ENCODE data around the gene VAC14.
"Not testable (repeated sequence)": the region's sequence is repeated elsewhere in the genome, so short reads cannot be mapped to it uniquely, and the experiment has no call there.

Gene VAC14

DNA sequence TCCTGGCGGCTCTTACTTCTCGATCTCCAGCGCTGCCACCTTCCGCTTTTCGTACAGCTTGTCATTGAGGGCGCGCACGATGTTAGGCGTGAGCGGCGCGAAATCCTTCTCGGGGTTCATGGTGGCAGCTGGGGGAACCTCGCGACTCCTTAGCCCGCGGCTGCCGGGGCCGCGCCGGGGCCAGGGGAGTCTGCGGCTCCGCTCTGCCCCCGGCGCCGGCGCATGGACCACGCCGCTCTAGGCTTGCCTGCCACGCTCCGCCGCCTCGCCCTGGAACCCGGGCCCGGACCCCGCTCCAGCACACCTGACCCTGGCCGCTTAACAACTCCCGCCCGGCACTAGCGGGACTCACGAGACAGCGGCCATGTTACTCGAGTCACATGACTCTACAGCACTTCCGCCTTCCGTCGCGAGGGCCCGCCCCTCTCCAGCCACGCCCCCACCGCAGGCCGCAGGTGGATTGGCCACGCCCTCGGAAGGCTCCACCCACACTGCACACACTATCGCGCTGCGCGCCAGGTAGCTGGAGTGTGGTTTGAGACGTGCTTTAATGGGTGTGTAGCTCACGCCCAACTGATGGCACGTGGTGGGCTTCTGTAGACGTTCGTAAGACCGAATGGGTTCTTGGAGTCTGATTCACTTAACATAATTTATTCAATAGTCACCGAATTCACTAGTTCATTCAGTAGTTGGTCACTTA, at the start of gene VAC14:
VAC14 (minus strand) TSS at position 378 of the 700 bp plus-strand sequence; CDS start at position 120, 258 bp downstream.
- no peaks in the 10 kb centered on the region for H3K9me3 ChIP-seq (ENCODE audit: control insufficient read depth, insufficient read depth, low read length)
- peak within 1 kb of the TSS; percentile 74 for H3K27ac ChIP-seq (ENCODE audit: low read depth, low read length)
- H3K27me3 ChIP-seq (ENCODE audit: control insufficient read depth, insufficient read depth, low read length) = peaks cover 8% of the 10 kb centered on the region

DNA sequence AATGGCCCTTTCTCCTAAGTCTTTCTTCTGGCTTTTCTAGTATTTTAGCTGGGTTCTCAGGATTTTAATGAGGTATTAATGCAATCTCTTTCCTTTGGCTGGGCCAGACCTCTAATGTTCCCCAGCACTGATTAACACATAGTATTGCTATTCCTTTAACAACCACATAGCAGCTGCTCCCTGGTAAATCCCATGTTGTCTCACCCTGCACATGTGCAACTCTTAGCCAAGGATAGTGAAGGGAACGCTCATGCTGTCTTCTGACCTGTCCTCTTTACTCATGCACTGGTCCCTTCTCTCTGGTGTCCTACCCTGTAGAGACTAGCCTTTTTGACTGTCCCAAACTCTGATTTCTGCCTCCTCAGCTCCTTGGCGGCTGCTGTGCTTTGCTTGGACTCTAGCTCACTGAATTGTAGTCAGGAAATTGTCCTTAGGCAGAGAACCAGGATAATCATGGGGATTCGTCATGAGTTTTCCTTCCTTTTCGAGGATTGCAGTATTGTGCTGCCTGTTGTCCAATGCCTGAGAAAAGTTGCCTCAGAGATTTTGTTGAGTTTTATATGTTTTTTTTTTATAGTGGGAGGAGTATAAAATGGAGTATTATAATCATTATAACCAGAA, 22.6 kb upstream of the VAC14 start:
- H3K9me3 ChIP-seq (ENCODE audit: control insufficient read depth, insufficient read depth, low read length); H3K27ac ChIP-seq (ENCODE audit: low read depth, low read length); H3K36me3 ChIP-seq (ENCODE audit: control insufficient read depth, insufficient read depth, low read length); H3K9ac ChIP-seq (ENCODE audit: low read depth, low read length); H3K4me3 ChIP-seq (ENCODE audit: low read depth, low read length); H3K27me3 ChIP-seq (ENCODE audit: control insufficient read depth, insufficient read depth, low read length); H3K4me1 ChIP-seq (ENCODE audit: control insufficient read depth, insufficient read depth, low read length): not testable (repeated sequence)

More for the DNA sequence above, at the start of gene VAC14:
- Histone ChIP-seq H3K4me3 (ENCODE audit: low read depth, low read length) (peak within 1 kb of the TSS; percentile 95), H3K4me1 (ENCODE audit: control insufficient read depth, insufficient read depth, low read length) (peaks cover 12% of the 10 kb centered on the region), H3K9ac (ENCODE audit: low read depth, low read length) (peak within 1 kb of the TSS; percentile 89), H3K36me3 (ENCODE audit: control insufficient read depth, insufficient read depth, low read length) (peaks cover 16% of the 10 kb centered on the region)

DNA sequence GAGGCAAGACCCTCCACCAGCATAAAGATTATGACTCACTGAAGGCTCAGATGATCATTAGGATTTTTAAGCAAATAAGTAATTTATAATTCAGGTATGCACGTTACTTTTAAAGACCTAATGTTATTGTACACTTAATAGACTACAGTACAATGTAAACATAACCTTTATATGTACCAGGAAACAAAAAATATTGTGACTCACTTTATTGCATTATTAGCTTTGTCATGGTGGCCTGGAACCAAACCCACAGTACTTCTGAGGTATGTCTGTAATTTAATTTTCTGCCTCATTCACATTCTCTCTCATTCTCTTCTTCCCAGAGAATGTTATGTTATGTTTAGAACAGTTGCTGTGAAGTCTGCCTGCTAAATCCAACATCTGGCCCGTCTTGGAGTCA, 21.8 kb upstream of the VAC14 start:
- H3K4me1 ChIP-seq (ENCODE audit: control insufficient read depth, insufficient read depth, low read length); H3K9me3 ChIP-seq (ENCODE audit: control insufficient read depth, insufficient read depth, low read length); H3K36me3 ChIP-seq (ENCODE audit: control insufficient read depth, insufficient read depth, low read length): not testable (repeated sequence)

GRCh38 chr16:70818088-70818487, 17.1 kb upstream of the VAC14 start:
- not testable (repeated sequence) for H3K27me3 ChIP-seq (ENCODE audit: control insufficient read depth, insufficient read depth, low read length); H3K4me3 ChIP-seq (ENCODE audit: low read depth, low read length); H3K9ac ChIP-seq (ENCODE audit: low read depth, low read length); H3K4me1 ChIP-seq (ENCODE audit: control insufficient read depth, insufficient read depth, low read length); H3K9me3 ChIP-seq (ENCODE audit: control insufficient read depth, insufficient read depth, low read length); H3K27ac ChIP-seq (ENCODE audit: low read depth, low read length); H3K36me3 ChIP-seq (ENCODE audit: control insufficient read depth, insufficient read depth, low read length)

More for the DNA sequence above, 21.8 kb upstream of the VAC14 start:
- H3K27ac ChIP-seq (ENCODE audit: low read depth, low read length); H3K27me3 ChIP-seq (ENCODE audit: control insufficient read depth, insufficient read depth, low read length); H3K9ac ChIP-seq (ENCODE audit: low read depth, low read length); H3K4me3 ChIP-seq (ENCODE audit: low read depth, low read length): not testable (repeated sequence)

GRCh38 chr16:70809392-70810060, 8.6 kb upstream of the VAC14 start:
- Histone ChIP-seq H3K4me1 (ENCODE audit: control insufficient read depth, insufficient read depth, low read length) (no peaks in the 10 kb centered on the region), H3K9me3 (ENCODE audit: control insufficient read depth, insufficient read depth, low read length) (no peaks in the 10 kb centered on the region), H3K9ac (ENCODE audit: low read depth, low read length) (no peak overlapping the region), H3K27me3 (ENCODE audit: control insufficient read depth, insufficient read depth, low read length) (peaks cover 9% of the 10 kb centered on the region), H3K27ac (ENCODE audit: low read depth, low read length) (no peak overlapping the region), H3K4me3 (ENCODE audit: low read depth, low read length) (no peak overlapping the region), H3K36me3 (ENCODE audit: control insufficient read depth, insufficient read depth, low read length) (no peaks in the 10 kb centered on the region)

DNA sequence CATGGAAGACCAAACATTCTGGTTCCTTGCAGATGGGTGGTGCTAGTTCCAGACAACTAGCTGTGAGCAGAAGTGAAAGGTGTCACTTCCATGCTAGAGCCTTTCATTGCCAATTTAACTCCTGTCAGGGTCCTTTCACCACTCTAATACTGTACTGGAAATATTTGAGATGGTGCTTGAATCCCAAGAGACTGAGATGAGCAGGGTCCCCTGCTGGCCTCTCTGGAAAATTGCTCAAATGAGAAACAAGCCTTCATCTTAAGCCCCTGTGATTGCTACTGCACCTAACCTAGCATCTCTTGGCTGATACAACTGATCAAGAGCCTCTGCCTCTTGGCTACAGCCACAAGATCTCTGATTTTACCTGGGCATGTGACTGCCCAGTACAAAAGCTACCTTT, 7.4 kb upstream of the VAC14 start:
- Histone ChIP-seq H3K27ac (ENCODE audit: low read depth, low read length) (no peak overlapping the region), H3K9ac (ENCODE audit: low read depth, low read length) (no peak overlapping the region), H3K9me3 (ENCODE audit: control insufficient read depth, insufficient read depth, low read length) (no peaks in the 10 kb centered on the region), H3K4me3 (ENCODE audit: low read depth, low read length) (no peak overlapping the region), H3K27me3 (ENCODE audit: control insufficient read depth, insufficient read depth, low read length) (peaks cover 9% of the 10 kb centered on the region), H3K4me1 (ENCODE audit: control insufficient read depth, insufficient read depth, low read length) (no peaks in the 10 kb centered on the region), H3K36me3 (ENCODE audit: control insufficient read depth, insufficient read depth, low read length) (no peaks in the 10 kb centered on the region)

GRCh38 chr16:70805787-70806186, 4.8 kb upstream of the VAC14 start:
- Histone ChIP-seq H3K36me3 (ENCODE audit: control insufficient read depth, insufficient read depth, low read length) (no peaks in the 10 kb centered on the region), H3K27me3 (ENCODE audit: control insufficient read depth, insufficient read depth, low read length) (peaks cover 17% of the 10 kb centered on the region), H3K9ac (ENCODE audit: low read depth, low read length) (no peak overlapping the region), H3K4me1 (ENCODE audit: control insufficient read depth, insufficient read depth, low read length) (peaks cover 5% of the 10 kb centered on the region), H3K27ac (ENCODE audit: low read depth, low read length) (no peak overlapping the region), H3K4me3 (ENCODE audit: low read depth, low read length) (no peak overlapping the region), H3K9me3 (ENCODE audit: control insufficient read depth, insufficient read depth, low read length) (no peaks in the 10 kb centered on the region)

- Histone ChIP-seq H3K27ac (ENCODE audit: low read depth, low read length) (no peak overlapping the region), H3K27me3 (ENCODE audit: control insufficient read depth, insufficient read depth, low read length) (peaks cover 17% of the 10 kb centered on the region), H3K36me3 (ENCODE audit: control insufficient read depth, insufficient read depth, low read length) (no peaks in the 10 kb centered on the region), H3K4me1 (ENCODE audit: control insufficient read depth, insufficient read depth, low read length) (peaks cover 5% of the 10 kb centered on the region), H3K9me3 (ENCODE audit: control insufficient read depth, insufficient read depth, low read length) (no peaks in the 10 kb centered on the region), H3K9ac (ENCODE audit: low read depth, low read length) (no peak overlapping the region), H3K4me3 (ENCODE audit: low read depth, low read length) (no peak overlapping the region)
These were observed 4.4 kb upstream of the VAC14 start for GRCh38 chr16:70805380-70805779.

DNA sequence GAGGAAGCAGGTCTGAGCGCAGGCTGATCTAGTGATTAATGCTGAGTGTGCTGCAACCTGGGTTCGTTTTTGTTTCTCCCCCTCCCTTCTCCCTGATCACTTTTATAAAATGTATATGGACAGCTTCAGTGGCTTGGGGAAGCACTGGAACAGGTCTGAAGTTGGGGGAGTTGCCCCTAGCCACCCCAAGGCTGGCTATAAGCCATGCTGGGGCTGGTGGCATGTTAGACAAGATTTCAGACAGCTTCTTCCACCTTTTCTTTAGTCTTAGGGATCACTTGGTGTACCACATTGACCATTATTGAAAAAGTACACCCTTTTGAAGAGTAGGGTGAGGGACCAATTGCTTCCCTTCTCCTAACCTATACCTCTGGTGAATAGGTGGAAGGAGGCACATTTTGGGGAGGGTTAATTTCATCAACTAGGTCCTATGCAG, 3.8 kb upstream of the VAC14 start:
- Histone ChIP-seq H3K27me3 (ENCODE audit: control insufficient read depth, insufficient read depth, low read length) (peaks cover 17% of the 10 kb centered on the region), H3K9me3 (ENCODE audit: control insufficient read depth, insufficient read depth, low read length) (no peaks in the 10 kb centered on the region), H3K36me3 (ENCODE audit: control insufficient read depth, insufficient read depth, low read length) (no peaks in the 10 kb centered on the region), H3K4me1 (ENCODE audit: control insufficient read depth, insufficient read depth, low read length) (peaks cover 8% of the 10 kb centered on the region), H3K27ac (ENCODE audit: low read depth, low read length) (no peak overlapping the region), H3K9ac (ENCODE audit: low read depth, low read length) (no peak overlapping the region), H3K4me3 (ENCODE audit: low read depth, low read length) (no peak overlapping the region)

DNA sequence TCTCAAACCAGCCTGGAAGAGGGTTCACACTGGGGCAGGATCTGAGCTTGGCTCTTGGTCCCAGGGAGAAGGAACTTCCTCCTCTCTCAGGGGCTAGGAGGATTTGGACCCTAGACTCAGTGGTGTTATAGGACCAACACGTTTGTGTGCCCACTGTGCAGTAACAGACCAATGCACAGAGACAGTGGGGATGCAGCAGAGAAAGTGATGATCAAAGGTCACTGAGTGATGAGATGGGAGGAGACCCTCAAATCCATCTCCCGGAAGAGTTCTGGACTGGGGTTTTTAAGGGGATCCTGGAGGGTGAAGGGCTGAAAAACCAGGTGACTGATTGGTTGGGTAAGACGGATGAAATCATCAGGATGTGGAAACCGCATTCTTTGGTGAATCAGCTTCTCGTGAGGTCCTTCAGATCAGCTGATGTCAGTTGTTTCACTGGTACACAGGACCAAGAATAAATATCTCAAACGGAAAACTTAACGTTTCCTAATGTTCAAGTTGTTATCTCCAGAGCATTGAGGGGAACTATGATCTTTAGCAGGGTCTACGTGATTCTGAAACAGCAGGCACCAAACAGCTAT, 3.3 kb upstream of the VAC14 start:
- H3K9ac ChIP-seq (ENCODE audit: low read depth, low read length) = no peak overlapping the region
- no peak overlapping the region for H3K4me3 ChIP-seq (ENCODE audit: low read depth, low read length)
- H3K27ac ChIP-seq (ENCODE audit: low read depth, low read length) = no peak overlapping the region

DNA sequence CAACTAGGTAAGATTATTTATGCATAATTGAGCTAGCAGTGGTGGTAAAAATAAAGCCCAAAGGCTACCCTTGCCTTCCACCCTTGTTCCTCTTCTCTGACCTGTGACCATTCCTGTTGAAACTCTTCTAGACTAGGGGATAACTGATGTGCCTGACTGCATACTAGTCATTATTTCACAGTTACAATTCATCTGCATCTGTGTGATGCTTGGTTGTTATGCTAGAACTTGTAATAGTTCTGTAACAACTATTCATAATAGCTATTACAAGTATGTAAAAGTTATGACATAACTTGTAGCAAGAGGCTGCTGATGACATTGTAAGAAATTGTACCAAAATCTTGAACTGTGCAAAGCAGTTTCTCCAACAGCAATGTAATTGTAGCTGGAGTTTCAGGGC, 2.4 kb upstream of the VAC14 start:
- Histone ChIP-seq H3K4me1 (ENCODE audit: control insufficient read depth, insufficient read depth, low read length) (peaks cover 12% of the 10 kb centered on the region), H3K9me3 (ENCODE audit: control insufficient read depth, insufficient read depth, low read length) (no peaks in the 10 kb centered on the region), H3K4me3 (ENCODE audit: low read depth, low read length) (no peak overlapping the region), H3K36me3 (ENCODE audit: control insufficient read depth, insufficient read depth, low read length) (peaks cover 8% of the 10 kb centered on the region), H3K27me3 (ENCODE audit: control insufficient read depth, insufficient read depth, low read length) (peaks cover 17% of the 10 kb centered on the region), H3K9ac (ENCODE audit: low read depth, low read length) (no peak overlapping the region), H3K27ac (ENCODE audit: low read depth, low read length) (no peak overlapping the region)

More for the DNA sequence above, 3.3 kb upstream of the VAC14 start:
- no peaks in the 10 kb centered on the region for H3K9me3 ChIP-seq (ENCODE audit: control insufficient read depth, insufficient read depth, low read length)
- H3K36me3 ChIP-seq (ENCODE audit: control insufficient read depth, insufficient read depth, low read length) = no peaks in the 10 kb centered on the region
- peaks cover 17% of the 10 kb centered on the region for H3K27me3 ChIP-seq (ENCODE audit: control insufficient read depth, insufficient read depth, low read length)
- H3K4me1 ChIP-seq (ENCODE audit: control insufficient read depth, insufficient read depth, low read length) = peaks cover 12% of the 10 kb centered on the region

All from HUES48 (cell line).